HG02678 (cell line): ENCODE results near the gene RASAL1.
"Not testable (repeated sequence)": the region's sequence is repeated elsewhere in the genome, so short reads cannot be mapped to it uniquely, and the experiment has no call there.

ENCODE experiments used
- ATAC-seq: cut with Tn5 transposase; IDR thresholded peaks from one replicate; pipeline ENCODE4 v1.9.1; 2021; ENCODE audit warnings: mild to moderate bottlenecking, moderate library complexity; ENCODE audit not compliant: unreplicated experiment

Gene RASAL1

GRCh38 chr12:113118142-113118541 lies 17.4 kb downstream of the RASAL1 start:
- ATAC-seq: no peak

DNA sequence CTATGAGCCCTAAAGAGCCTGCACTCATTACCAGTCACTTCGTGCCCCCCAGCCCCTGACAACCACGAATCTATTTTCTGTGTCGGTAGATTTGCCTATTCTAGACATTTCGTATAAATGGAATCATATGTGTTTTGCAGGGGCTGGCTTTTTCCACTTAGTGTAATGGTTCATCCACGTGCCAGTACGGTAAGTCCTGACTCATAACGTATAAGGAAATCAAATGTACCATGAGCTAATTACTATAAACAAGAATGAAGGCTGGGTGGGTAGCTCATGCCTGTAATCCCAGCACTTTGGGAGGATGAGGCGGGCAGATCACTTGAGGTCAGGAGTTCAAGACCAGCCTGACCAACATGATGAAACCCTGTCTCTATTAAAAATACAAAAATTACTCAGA lies 17.9 kb downstream of the RASAL1 start:
- not testable (repeated sequence) for ATAC-seq

DNA sequence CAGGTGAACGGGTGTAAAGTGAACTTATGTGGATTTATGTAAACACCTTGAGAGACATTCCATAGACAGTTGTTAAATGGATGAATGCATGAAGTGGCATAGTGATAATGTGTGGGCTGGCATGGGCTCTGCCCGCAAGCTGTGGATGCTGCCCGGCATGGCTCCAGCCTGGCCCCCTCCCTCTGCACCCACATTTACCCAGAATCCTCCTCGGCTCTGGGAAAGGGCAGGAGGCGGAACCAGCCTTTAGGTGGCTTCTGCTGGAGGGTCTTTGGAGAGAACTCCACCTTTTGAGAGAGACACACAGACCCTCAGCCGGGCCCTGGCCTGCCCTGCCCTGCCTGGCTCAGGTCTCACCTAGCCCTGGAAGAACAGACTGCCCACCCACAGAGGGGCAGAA lies 18.7 kb downstream of the RASAL1 start:
- ATAC-seq: no peak

DNA sequence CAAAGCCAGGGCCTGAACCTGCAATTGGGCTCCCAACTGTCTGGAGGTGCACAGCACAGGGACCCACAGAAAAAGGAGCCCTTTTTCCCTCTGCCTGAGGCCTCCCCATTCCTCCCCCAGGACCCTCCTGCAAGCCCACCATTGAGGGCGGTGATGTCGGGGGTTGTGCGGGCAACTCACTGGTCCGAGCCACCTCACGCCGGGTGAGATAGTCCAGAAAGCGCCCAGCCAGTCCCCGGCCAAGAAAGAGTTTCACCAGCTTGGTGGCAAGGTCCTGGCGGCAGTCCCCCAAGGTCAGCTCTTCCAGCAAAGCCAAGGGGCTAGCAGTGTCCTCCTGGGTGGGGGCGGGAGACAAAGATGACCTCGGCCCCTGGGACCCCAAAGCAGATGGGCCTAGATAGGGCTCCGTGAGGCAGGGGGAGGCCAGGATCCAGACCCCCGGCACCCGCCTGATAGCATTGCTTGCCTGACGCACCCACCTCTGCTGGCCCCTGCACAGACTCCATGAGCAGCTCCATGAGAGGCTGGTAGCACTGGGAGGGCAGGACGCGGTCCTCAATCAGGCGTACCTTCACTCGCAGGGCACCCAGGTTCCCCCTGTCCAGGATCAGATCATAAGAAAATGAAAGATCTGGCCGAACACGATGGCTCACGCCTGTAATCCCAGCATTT lies 20.0 kb downstream of the RASAL1 start:
- no peak for ATAC-seq

GRCh38 chr12:113114447-113115178 lies 20.9 kb downstream of the RASAL1 start:
- ATAC-seq: no peak

DNA sequence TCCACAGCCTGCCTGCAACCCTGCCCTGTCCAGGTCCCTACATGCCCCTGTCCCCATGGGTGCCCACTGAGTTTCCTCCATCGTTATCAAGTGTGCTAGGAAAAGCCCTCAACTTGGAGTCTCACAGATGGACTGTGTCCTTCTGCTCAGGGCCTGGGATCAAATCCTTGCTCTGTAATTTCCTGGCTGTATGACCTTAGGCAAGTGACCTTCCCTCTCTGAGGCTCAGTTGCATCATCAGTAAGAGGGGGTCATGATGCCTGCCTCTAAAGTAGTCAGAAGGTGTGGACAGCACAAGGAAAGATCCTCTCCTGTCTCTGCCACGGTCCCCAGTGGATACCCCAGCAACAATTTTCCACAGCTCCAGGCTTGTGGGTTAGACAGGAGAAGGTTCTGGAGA lies 22.2 kb downstream of the RASAL1 start:
- ATAC-seq: no peak

DNA sequence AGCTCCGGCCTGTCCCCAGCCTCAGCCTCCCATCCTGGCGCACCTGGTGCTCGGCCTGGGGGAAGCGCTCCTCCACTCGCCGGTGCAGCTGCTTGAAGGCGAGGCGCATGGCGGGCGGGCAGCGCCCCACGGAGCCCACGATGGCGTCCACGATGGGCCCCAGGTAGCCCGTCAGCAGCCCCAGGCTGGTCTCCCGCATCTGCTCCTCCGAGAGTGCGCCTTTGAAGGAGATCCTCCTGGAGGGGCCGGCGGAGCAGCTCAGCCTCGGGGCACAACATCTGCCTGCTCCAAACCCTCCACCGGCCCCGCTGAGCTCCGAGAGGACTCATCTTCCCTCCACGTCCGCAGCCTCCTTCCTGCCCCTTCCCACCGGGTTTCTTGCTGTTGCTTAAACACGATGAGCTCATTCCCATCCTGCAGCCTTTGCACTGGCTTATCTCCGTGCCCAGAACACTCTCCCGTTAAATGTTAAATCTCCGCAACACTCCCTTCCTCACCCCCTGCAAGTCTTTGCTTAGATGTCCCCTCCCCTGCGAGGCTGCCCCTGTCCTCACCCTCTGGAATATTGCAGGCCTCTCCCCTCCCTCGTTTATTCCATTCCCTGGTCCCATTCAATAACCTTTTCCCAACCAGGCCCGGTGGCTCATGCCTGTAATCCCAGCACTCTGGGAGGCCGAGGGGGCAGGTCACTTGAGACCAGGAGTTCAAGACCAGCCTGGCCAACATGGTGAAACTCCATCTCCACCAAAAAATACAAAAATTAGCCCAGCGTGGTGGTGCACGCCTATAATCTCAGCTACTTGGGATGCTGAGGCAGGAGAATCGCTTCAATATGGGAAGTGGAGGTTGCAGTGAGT lies 23.3 kb downstream of the RASAL1 start:
- ATAC-seq: no peak

DNA sequence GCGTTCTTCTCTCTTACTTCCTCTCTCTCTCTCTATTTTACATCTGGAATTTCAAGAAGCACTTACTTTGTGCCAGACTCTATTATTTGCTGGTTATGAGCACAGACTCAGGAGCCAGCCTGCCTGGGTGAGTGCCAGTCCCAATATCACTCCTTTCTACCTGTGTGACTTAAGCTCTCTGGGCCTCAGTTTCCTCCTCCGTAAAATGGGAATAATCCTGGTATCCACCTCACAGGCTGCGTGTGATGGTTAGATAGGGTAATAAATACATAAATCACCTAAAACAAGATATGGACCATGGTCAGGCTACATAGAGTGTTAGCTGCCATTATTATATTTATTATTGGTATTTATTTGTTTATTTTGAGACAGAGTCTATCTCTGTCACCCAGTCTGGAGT lies 24.3 kb downstream of the RASAL1 start:
- no peak for ATAC-seq

- ATAC-seq: no peak
These were observed 25.5 kb downstream of the RASAL1 start for GRCh38 chr12:113109872-113110599.

DNA sequence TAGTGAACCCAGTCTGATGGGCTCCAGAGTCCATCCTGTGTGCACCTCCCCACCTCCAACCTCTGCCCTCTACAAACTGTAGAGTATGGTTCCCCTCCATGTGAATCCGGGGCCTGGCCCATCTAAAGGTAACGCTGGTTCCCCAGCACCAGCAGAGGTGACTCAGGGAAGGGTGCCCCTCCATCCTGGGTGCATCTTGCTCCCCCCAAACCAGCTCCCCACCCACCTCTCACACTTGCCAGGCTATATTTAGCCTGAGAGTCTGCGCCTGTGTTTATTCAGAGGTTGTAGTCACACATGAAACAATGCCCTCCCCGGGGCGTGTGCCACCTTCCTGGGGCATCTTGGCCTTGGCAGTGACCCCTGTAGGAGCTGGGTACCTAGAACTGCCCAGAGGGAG lies 26.2 kb downstream of the RASAL1 start:
- no peak for ATAC-seq

GRCh38 chr12:113108308-113108707 lies 27.3 kb downstream of the RASAL1 start:
- no peak for ATAC-seq

GRCh38 chr12:113106361-113106760 lies 29.2 kb downstream of the RASAL1 start:
- ATAC-seq: no peak

DNA sequence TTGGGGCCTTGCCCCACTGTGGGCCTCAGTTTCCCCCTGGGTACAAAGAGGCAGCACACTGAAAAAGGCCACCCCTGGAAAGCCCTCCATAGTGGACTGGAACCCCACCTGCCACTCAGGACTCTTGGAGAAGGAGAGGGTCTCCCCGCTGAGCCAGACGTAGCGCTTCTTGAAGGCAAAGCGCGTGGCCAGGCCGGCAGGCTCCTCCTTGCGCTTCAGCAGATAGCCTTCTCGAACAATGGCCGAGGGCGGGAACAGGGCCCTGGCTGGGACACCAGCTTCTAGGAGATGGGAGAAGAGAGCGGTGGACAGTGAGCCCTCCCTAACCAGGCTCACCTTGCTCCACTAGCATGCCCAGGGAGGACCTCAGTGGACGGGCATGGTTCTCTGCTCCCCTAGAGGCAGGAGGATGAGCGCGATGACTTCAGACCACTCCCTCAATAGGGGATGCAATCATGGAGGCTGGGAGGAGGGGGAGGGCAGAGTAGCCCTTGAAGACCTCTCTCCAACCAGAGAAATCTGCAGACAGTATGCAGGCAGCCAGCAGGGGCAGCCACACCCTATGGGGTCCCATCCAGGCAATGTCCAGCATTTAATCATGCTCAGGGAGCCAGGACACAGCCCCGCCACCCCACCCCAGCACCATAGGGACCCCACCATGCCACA lies 29.8 kb downstream of the RASAL1 start:
- ATAC-seq: no peak

DNA sequence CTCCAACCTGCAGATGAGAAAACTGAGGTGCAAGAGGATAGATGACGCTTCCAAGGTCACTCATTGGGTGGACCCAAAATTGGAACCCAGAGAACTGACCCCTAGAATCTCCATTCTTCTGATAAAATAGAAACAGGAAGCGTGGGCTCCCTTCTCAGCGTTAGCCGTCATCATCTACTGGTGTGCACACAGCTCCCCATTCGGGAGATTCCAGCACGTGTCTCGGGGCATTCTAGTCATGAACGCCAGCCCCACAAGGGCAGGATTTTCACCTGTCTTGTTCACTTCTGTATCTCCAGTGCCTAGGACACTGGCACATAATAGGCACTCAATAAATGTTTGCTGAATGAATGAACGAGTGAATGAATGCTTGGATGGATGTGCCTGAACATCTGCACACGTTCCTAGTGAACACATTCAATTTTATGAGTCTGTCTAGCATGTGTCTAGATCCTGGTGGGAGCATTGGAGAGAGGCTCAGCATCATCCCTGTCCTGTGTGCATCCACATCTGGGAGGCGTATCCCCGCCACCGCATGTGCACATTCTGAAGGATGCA lies 30.5 kb downstream of the RASAL1 start:
- no peak for ATAC-seq

DNA sequence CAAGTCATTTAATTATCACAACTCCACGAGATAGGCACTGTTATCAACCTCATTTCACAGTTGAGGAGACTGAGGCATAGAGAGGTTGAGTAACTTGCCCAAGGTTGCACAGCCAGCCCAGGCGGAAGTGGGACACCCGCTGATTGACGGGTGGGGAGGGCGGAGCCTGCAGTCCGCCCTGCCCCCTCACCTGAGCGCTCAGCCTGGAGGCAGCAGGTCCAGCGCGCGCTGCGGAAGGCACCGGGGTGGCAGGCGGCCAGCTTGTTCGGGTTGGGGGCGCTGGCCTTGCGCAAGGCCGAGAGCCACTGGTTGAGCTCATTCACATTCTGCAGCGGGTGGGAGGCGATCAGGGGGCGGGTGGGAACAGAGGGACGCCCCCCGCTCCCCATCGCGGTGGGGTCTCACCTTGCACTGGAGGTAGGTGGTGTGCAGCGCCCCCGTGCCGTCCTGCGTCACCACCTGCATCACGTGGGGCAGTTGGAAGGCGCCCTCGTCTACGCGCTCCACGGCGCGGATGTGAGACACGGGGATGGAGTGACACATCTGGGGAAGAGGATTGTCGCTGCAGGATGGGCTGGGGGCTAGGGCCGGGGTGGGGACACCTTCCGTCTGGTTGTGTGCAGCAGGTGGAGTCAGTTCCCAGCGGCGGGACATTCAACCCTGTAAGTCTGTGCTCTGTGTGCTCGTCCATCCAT lies 31.7 kb downstream of the RASAL1 start:
- ATAC-seq: no peak

DNA sequence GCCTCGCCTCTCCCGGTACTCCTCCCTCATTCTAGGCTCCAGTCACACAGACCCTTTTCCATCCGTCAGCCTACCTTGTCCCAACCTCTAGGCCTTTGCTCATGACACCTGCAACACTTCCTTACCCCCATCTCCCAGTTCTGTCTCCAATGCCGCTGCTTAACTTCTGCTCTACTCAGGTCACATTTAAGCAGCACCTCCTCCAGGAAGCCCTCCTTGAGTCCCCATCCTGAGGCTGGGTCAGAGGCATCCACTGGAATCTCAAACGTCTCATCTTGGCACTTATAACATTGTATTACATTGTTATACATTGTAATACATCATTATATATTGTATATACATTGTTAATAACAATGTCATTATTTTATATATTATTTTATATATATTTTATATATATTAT lies 32.8 kb downstream of the RASAL1 start:
- ATAC-seq: no peak

DNA sequence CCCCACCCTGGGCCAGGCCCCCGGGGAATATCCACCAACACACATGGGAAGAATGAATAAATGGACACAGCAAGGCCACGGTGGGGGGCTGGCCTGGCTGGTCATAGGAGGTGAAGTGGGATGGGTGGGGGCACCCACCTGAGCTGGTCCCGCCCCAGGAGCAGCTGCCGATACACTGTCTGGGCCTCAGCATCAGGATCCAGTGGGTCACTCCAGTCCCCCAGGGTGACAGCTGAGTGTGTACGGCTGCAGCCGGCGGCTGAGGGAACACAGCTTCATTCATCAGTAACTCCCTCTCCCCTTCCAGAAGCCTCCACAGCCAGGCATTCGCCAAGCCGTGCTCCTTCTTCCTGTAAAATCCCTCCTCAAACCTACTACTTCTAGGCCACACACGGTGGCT lies 33.8 kb downstream of the RASAL1 start:
- no peak for ATAC-seq

DNA sequence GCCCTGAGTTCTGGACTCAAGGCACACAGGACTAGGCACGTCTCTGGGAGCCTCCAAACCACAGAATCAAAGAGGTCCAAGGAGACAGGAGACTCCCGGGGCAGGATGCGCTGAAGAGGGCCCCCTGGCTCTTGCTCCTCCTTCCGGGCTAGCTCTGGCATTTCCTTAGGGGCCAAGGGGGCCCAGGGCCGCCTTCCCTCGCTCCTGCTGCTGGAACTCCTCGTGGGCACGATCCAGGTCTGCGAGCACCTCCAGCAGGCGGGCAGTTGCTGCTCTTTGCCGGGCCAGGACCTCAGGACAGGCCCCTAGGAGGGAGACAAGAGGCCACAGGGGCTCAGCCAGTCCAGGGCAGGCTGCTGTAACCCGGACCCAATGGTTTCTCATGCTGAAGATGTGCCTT lies 35.8 kb downstream of the RASAL1 start:
- no peak for ATAC-seq

DNA sequence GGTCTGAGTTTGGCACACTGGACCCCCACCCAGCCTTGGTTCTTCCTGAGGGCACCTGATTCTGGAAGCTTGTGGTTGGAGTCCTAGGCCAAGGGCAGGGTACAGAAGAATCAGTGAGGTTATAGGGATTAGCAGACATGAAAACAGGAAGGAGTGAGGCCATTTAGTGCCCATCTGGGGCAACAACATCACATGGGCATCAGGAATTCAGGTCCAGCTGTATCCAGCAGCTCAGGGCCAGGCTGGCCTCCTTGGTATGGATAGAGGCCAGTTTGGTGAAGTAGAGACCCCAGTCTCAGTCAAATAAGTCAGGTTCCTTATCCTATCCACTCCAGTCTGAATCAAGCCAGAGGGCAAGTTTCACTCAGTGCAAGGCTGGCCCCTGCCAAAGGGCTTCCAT lies 36.2 kb downstream of the RASAL1 start:
- no peak for ATAC-seq
